ENCODE measurements around the gene NRM.
"Not testable (repeated sequence)": the region's sequence is repeated elsewhere in the genome, so short reads cannot be mapped to it uniquely, and the experiment has no call there.

NRM gene

DNA sequence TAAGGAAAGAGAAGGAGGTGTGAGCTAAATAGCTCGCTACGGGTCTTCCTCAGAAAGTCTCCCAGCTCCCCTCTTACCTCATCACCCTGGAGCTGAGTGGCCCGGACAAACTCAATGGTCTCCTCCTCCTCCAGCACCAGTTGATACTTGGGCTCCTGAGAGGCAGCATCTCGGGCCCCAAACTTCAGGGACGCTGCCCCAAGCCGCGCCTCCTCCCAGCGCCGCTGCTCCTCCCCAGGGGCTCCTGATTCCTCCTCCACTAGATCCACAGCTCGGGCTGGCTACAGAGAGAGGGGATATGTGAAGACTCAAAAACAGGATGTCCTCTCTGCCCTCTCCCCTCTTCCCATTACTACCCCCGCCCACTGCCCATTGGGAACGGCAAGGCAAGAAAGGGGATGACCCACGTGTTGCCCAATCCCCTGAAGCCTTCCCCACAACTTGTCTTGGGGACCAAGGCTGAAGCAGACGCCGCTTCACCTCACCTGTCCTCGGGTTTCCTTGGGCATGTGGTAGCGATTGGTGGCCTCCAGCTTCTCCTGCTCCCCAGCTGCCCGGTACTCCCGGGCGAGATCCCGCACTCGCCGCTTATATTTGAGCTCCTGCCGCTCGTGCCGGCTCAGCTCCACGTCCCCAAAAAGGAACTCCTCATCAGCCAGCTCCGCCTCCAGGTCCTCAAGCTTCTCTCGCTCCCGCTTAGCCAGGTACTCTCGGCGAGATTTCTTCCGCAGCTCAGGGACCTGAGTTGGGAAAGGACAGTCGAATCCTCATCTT is 25.6 kb downstream of the NRM start:
- no peak for TF ChIP-seq CTCF (conservative IDR thresholded peaks at IDR 0.05; ENCODE audit: low read depth, low read length)
- DNase-seq (ENCODE audit: low read depth), result no peak
- no peak overlapping the region for H3K4me3 ChIP-seq (ENCODE audit: low read depth, low read length)

GRCh38 chr6:30657922-30658321 is 32.9 kb downstream of the NRM start:
- DNase-seq (ENCODE audit: low read depth); H3K4me3 ChIP-seq (ENCODE audit: low read depth, low read length): not testable (repeated sequence)

DNA sequence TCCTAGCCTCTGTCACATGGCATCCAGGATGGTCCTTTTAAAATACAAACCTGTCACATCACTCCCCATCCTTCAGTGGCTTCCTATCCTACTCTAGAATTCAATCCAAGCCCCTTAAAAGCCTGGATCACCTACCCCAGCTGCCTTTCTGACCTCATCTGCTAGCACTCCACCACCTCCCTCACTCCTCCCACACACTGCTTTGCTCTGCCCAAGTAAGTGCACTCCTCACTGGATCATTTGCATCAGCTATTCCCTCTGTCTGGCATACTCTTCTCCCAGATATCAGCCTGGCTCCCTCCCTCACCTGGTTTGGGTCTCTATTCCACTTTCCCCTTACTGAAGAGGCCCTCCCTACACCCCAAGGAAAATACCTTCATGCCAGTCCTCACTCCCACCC is 33.3 kb downstream of the NRM start:
- TF ChIP-seq CTCF (conservative IDR thresholded peaks at IDR 0.05; ENCODE audit: low read depth, low read length), result no peak
- DNase-seq (ENCODE audit: low read depth), result no peak
- H3K4me3 ChIP-seq (ENCODE audit: low read depth, low read length), result no peak overlapping the region

DNA sequence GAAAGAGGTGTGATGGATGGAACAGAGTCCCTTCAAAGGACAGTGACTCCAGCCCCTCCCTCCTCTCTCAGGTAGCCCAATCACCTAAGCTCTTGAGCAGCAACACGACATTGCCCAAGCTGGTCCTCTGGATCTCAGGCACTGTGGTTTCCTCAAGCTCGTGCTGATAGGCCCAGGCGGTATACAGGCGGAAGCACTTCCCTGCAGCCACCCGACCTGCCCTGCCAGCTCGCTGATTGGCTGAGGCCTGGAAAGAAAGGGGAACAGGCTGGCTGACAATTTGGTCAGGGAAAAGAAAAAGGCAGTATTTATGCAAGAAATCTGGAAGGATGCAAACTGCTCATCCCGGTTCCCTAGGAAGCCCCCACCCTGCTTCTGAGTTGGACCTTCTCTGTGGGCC is 34.3 kb downstream of the NRM start:
- H3K4me3 ChIP-seq (ENCODE audit: low read depth, low read length), result no peak overlapping the region
- TF ChIP-seq CTCF (conservative IDR thresholded peaks at IDR 0.05; ENCODE audit: low read depth, low read length), result no peak
- no peak for DNase-seq (ENCODE audit: low read depth)

- peak; percentile 33 for DNase-seq (ENCODE audit: low read depth)
- no peak for TF ChIP-seq CTCF (conservative IDR thresholded peaks at IDR 0.05; ENCODE audit: low read depth, low read length)
- H3K4me3 ChIP-seq (ENCODE audit: low read depth, low read length), result no peak overlapping the region
Measured at GRCh38 chr6:30655743-30656094, 35.1 kb downstream of the NRM start.

DNA sequence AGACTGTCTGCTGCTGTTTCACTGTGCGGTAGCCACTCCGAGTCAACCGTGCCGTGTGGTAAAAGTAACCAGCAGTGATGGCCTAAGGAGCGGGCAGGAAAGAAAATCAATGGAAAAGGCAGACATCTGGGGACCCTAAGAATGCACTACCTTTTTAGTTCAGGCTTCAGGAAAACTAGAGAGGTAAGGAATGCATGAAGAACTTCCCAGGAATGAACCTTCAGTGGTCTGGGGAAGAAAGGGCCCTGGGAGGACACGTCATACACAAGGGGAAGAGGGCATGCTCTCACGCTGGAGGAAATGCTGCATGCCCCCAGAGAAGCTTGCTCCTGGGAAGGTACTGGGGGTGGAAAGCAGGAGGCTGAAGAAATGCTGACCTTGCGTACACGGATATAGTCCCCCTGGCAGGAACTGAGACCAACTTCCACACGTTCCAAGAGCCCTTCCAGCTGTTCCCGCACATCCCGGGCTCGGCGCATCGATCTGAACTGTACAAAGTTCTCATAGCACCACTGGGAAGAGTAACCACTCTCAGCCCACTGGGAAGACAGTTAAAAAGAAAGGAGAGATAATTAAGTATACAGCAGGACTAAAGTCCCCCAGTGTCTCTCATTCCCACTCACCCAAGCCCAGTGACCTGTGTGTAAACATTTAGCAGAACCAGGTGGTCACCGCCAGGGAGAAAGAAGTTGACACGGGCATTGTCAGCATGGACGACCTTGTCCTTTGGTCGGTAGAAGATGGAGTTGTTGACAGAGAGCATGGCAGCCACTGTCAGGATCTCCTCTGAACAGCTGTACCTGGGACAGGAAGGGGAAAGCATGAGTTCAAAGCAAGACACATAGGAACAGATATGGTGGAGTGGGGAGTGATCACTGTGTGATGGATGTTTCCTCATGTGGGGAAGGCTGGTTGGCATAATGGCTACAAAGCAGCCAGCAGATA is 35.7 kb downstream of the NRM start:
- no peak for TF ChIP-seq CTCF (conservative IDR thresholded peaks at IDR 0.05; ENCODE audit: low read depth, low read length)
- H3K4me3 ChIP-seq (ENCODE audit: low read depth, low read length), result no peak overlapping the region
- DNase-seq (ENCODE audit: low read depth), result no peak

DNA sequence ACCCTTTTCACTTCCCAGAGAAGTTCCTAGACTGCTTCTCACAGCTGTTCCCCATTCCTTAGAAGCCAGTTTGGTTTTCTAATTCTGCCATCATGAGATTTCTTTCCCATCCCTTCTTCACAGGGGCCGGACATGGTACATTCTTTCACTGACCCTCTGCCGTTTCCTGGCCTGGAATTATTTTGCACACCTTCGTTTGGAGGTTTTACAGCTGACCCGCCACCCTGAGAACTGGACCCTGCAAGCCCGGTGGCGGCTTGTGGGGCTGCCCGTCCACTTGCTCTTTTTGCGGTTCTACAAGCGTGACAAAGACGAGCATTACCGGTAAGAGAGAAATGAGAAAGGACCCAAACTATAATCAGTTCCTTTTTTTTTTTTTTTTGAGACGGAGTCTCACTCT is 39.6 kb downstream of the NRM start:
- H3K4me3 ChIP-seq (ENCODE audit: low read depth, low read length), result no peak overlapping the region
- TF ChIP-seq CTCF (conservative IDR thresholded peaks at IDR 0.05; ENCODE audit: low read depth, low read length), result no peak
- no peak for DNase-seq (ENCODE audit: low read depth)
